Skeletal muscle satellite cell (primary cell): ENCODE data around the gene ABHD12B.

Source experiments
- H3K27me3 ChIP-seq: 2 replicates; pipeline ENCODE4 v1.7.0; 2013; ENCODE audit warnings: low read length; ENCODE audit not compliant: control insufficient read depth, insufficient read depth
- H3K36me3 ChIP-seq: 2 replicates; pipeline ENCODE4 v1.7.0; 2013; ENCODE audit warnings: mild to moderate bottlenecking, control low read depth, low read length; ENCODE audit not compliant: insufficient read depth
- H3K4me1 ChIP-seq: 2 replicates; pipeline ENCODE4 v1.7.0; 2013; ENCODE audit warnings: low read length; ENCODE audit not compliant: control insufficient read depth, insufficient read depth
- H3K4me2 ChIP-seq: 2 replicates; pipeline ENCODE4 v1.7.0; 2013; ENCODE audit warnings: mild to moderate bottlenecking, low read length
- H3K4me3 ChIP-seq: 2 replicates; pipeline ENCODE4 v1.7.0; 2013; ENCODE audit warnings: low read length
- H3K9ac ChIP-seq: 2 replicates; pipeline ENCODE4 v1.7.0; 2013; ENCODE audit warnings: mild to moderate bottlenecking, low read depth, low read length, moderate library complexity
- H3K9me3 ChIP-seq: replicated peaks from 2 replicates; pipeline ENCODE4 v1.7.0; 2013; ENCODE audit warnings: mild to moderate bottlenecking, control low read depth, low read length

ABHD12B gene

GRCh38 chr14:50830932-50831725 is 40.7 kb upstream of the ABHD12B start, which contains the start of gene NIN:
Gene NIN, minus strand, starts transcription at chr14:50831162. Its CDS starts 9,106 bp downstream, at chr14:50822056.
- Histone ChIP-seq H3K27me3 (no peaks in the 10 kb centered on the region), H3K4me1 (peaks cover 16% of the 10 kb centered on the region), H3K36me3 (no peaks in the 10 kb centered on the region), H3K9me3 (no peaks in the 10 kb centered on the region), H3K9ac (peak within 1 kb of the TSS; percentile 91), H3K4me3 (peak within 1 kb of the TSS; percentile 81), H3K4me2 (peak within 1 kb of the TSS; percentile 95)

DNA sequence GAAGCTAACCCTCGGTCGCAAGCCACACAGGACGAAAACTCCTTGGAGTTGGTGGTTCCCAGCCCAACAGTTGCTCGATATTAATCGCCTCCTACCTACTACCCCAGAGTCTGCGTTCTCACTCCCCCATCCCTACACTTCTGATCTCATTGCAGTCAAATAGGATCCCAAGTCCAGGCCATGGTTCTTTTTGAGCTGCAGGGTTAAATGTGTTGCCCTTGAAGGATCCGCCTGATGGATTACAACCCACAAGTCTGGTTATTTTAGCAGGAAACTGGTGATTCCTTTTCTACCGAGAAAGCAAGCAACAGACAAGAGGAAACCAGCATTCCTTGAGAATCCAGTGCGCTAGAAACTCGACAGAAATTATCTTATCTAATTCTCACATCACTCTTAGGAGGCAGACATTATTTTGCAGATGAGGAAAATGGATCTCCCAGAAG is 40.1 kb upstream of the ABHD12B start:
- Histone ChIP-seq H3K4me1 (peaks cover 16% of the 10 kb centered on the region), H3K4me3 (peak overlapping the region; percentile 81), H3K4me2 (peak overlapping the region; percentile 95), H3K9me3 (no peaks in the 10 kb centered on the region), H3K36me3 (no peaks in the 10 kb centered on the region), H3K9ac (peak overlapping the region; percentile 91), H3K27me3 (no peaks in the 10 kb centered on the region)

DNA sequence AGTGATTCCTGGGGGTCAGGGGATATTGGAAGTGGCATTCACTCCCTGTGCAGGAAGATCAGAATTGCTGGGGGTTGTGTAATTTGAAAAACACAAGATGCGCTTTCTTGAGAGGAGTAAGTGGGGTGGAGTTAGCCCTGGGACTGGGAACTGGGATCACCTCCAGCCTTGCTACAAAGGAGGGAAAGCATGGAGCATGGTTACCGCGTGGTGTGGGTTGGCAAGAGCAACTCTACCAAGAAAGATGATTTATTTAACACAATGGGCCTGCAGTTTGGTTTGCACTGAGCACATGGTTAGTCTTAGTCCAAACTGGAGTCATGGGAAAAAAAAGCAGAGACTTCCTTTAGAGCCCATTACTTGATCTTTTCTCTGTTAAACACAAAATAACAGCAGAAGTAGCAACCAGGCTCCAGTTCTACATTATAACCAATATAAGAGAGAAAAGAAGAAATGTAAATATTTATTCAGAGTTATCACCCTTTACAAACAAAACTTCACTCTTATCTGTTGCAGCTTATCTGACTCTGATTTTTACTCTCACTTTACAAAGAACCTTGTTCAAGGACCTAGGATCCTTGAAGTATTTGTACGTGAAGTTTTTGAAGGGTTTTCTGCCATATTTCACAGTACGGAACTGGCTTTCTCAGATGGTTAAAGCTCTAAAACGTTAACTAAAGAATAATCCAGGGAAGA is 38.8 kb upstream of the ABHD12B start:
- H3K4me1 ChIP-seq, result peaks cover 16% of the 10 kb centered on the region
- H3K4me2 ChIP-seq, result no peak overlapping the region
- H3K9me3 ChIP-seq, result no peaks in the 10 kb centered on the region
- H3K36me3 ChIP-seq, result no peaks in the 10 kb centered on the region
- no peak overlapping the region for H3K4me3 ChIP-seq
- H3K9ac ChIP-seq, result no peak overlapping the region
- H3K27me3 ChIP-seq, result no peaks in the 10 kb centered on the region

DNA sequence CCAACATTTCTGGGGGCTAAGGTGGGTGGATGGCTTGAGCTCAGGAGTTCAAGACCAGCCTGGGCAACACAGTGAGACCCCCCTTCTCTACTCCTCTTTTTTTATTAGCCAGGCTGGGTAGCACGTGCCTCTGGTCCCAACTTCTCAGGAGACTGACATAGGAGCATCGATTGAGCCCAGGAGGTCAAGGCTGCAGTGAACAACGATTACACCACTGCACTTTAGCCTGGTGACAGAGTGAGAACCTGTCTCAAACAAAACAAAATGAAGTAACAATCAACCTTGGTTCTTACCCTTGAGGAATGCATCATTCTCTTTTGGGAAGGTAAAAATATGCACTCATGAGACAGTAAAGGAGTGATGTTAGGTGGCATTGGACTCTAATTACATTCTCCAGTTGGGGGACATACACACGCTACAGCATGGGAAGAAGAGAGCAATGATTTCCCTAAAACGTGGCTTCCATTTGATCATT is 37.0 kb upstream of the ABHD12B start:
- H3K4me1 ChIP-seq, result peaks cover 9% of the 10 kb centered on the region
- no peak overlapping the region for H3K4me2 ChIP-seq
- no peak overlapping the region for H3K4me3 ChIP-seq
- H3K27me3 ChIP-seq, result no peaks in the 10 kb centered on the region
- no peaks in the 10 kb centered on the region for H3K36me3 ChIP-seq
- H3K9me3 ChIP-seq, result no peaks in the 10 kb centered on the region
- H3K9ac ChIP-seq, result no peak overlapping the region

DNA sequence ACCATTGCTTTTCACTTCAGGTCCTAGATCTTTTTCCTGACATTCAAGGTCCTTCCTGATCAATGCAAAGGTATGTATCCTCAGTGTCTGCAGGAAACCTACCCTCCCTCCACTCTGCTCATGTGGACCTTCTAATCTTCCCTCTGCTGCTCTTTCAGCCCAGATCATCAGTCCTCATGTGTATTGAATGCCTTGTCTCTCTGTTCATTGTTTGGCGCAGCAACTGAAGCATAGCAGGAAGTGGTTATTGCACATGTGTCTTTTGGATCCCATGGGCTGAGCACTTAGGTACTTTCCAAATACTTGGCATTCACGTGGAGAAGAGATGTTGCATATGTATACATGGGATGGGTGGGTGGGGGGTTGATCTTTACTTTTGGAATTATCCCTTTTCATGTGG is 36.6 kb upstream of the ABHD12B start:
- Histone ChIP-seq H3K9me3 (no peaks in the 10 kb centered on the region), H3K27me3 (no peaks in the 10 kb centered on the region), H3K4me1 (peaks cover 8% of the 10 kb centered on the region), H3K36me3 (no peaks in the 10 kb centered on the region), H3K4me3 (no peak overlapping the region), H3K4me2 (no peak overlapping the region), H3K9ac (no peak overlapping the region)

- Histone ChIP-seq H3K36me3 (no peaks in the 10 kb centered on the region), H3K4me3 (no peak overlapping the region), H3K9me3 (no peaks in the 10 kb centered on the region), H3K27me3 (no peaks in the 10 kb centered on the region), H3K4me2 (no peak overlapping the region), H3K4me1 (peaks cover 7% of the 10 kb centered on the region), H3K9ac (no peak overlapping the region)
These were observed 35.3 kb upstream of the ABHD12B start for GRCh38 chr14:50836515-50836914.

- no peak overlapping the region for H3K9ac ChIP-seq
- no peak overlapping the region for H3K4me3 ChIP-seq
- no peaks in the 10 kb centered on the region for H3K36me3 ChIP-seq
- no peaks in the 10 kb centered on the region for H3K27me3 ChIP-seq
- peaks cover 4% of the 10 kb centered on the region for H3K4me1 ChIP-seq
- H3K9me3 ChIP-seq, result no peaks in the 10 kb centered on the region
- H3K4me2 ChIP-seq, result no peak overlapping the region
These were observed 34.6 kb upstream of the ABHD12B start for GRCh38 chr14:50837271-50837670.

DNA sequence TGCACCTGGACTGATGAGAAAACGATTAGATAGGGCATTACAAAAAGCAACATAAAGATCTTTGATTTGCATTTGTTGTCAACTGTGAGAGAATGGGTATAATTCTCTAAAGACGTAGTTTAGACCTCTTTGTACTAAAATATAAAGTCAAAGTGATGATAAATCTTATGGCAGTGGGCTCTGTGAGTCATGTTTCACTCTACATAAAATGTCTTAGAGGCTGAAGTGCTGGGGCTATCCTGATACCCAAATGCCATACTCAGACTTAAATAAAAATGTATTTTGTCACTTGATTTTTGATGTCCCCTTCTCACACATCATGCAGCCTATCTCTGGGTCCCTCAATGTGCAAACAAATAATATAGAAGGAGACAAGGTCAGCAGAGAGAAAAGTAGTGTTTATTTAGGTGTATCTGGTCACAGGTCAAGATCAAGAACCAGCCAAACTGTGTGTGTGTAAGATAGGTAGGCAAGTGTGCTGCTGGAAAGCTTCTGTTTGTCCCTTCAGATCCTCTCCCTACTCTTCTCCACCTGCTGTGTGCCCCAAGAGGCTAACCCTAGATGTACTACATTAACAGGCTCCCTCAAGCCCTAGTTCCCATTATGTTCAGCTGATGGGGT is 33.9 kb upstream of the ABHD12B start:
- no peak overlapping the region for H3K4me2 ChIP-seq
- H3K9me3 ChIP-seq, result no peaks in the 10 kb centered on the region
- H3K4me3 ChIP-seq, result no peak overlapping the region
- H3K9ac ChIP-seq, result no peak overlapping the region
- peaks cover 4% of the 10 kb centered on the region for H3K4me1 ChIP-seq
- H3K36me3 ChIP-seq, result no peaks in the 10 kb centered on the region
- no peaks in the 10 kb centered on the region for H3K27me3 ChIP-seq

DNA sequence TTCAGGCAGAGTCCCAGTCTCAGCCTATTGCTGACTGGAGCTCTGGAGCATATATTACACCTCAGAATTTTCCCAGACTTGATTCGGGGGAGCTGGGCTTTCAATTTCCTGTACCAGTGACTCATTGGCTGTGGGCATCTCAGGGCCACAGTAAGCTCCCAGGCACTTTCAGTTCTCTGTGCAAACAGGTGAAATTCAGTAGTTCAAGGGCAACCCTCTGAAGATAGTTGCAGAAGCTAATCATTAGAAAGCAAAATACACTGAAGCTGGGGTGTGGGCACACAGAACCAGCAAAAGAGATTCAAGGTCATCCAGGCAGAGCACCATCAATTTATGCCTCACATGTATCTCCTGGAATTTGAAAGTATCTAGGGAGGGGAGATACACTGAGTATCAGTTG is 32.8 kb upstream of the ABHD12B start:
- Histone ChIP-seq H3K4me2 (no peak overlapping the region), H3K9me3 (no peaks in the 10 kb centered on the region), H3K27me3 (no peaks in the 10 kb centered on the region), H3K9ac (no peak overlapping the region), H3K4me3 (no peak overlapping the region), H3K36me3 (no peaks in the 10 kb centered on the region), H3K4me1 (peaks cover 4% of the 10 kb centered on the region)

- no peak overlapping the region for H3K4me2 ChIP-seq
- H3K9ac ChIP-seq, result no peak overlapping the region
- H3K4me3 ChIP-seq, result no peak overlapping the region
- H3K4me1 ChIP-seq, result peaks cover 4% of the 10 kb centered on the region
- H3K27me3 ChIP-seq, result no peaks in the 10 kb centered on the region
- H3K36me3 ChIP-seq, result no peaks in the 10 kb centered on the region
- no peaks in the 10 kb centered on the region for H3K9me3 ChIP-seq
These were observed 32.2 kb upstream of the ABHD12B start for GRCh38 chr14:50839691-50840090.

- Histone ChIP-seq H3K9ac (no peak overlapping the region), H3K4me3 (no peak overlapping the region), H3K27me3 (no peaks in the 10 kb centered on the region), H3K4me1 (peaks cover 11% of the 10 kb centered on the region), H3K4me2 (no peak overlapping the region), H3K36me3 (no peaks in the 10 kb centered on the region), H3K9me3 (no peaks in the 10 kb centered on the region)
These were observed 27.5 kb upstream of the ABHD12B start for GRCh38 chr14:50844391-50844790.
